SK-N-SH (cell line): Measurements from ENCODE around the gene PHF21B. TPM values are rescaled to one million over a fixed set of nuclear protein-coding genes. Genes with fewer than 3 reads are reported as not detected.

Experiments
- CTCF ChIA-PET: fragments of 300-600, 350-600 bp; formaldehyde crosslinking; extraction: SDS; loops from one replicate; lab custom pipeline; 2021; lab: Yijun Ruan, JAX
- POLR2A ChIA-PET: fragments of 350-600 bp; sonication (Branson Sonifier 250); formaldehyde crosslinking; extraction: SDS; loops from one replicate; lab custom pipeline; 2020; ENCODE audit warnings: antibody characterized with exemption, inconsistent platforms; lab: Yijun Ruan, JAX
- DNase-seq: peaks from one replicate; pipeline ENCODE4 v3.0.0; 2012
- H2AFZ ChIP-seq: fragments of 200-600 bp; sonication (generic); 2 replicates; pipeline ENCODE4 v1.8.1; 2016; ENCODE audit warnings: antibody characterized with exemption, mild to moderate bottlenecking, low read depth
- H3F3A ChIP-seq: fragments of 200-600 bp; sonication (generic); replicated peaks from 2 replicates; pipeline ENCODE3; 2016; ENCODE audit warnings: antibody characterized with exemption, mild to moderate bottlenecking; ENCODE audit not compliant: insufficient read depth
- H3K27ac ChIP-seq, 2 experiments: fragments of 200-500 bp in 1 of 2; fragments of 200-600 bp in 1 of 2; sonication (Bioruptor generic) in 1 of 2; sonication (generic), shearing (Covaris generic) in 1 of 2; 2 replicates each; pipeline versions ENCODE4 v1.5.1 to v1.6.1; 2014 to 2016; ENCODE audit warnings: low read depth in 2 of 2, inconsistent platforms in 1 of 2, low read length in 1 of 2, mild to moderate bottlenecking in 1 of 2, mixed read lengths in 1 of 2
- H3K27me3 ChIP-seq: fragments of 200-600 bp; sonication (generic), shearing (Covaris generic); 2 replicates; pipeline ENCODE4 v1.6.1; 2016; ENCODE audit warnings: mixed run types; ENCODE audit not compliant: insufficient read depth
- H3K36me3 ChIP-seq, 2 experiments: fragments of 200-500 bp in 1 of 2; fragments of 200-600 bp in 1 of 2; sonication (Bioruptor generic) in 1 of 2; sonication (generic) in 1 of 2; replicated peaks in 1 of 2; 2 replicates each; pipeline versions ENCODE3 to v1.5.1; 2014 to 2016; ENCODE audit warnings: low read length in 1 of 2, mild to moderate bottlenecking in 1 of 2; ENCODE audit not compliant: insufficient read depth in 2 of 2, control insufficient read depth in 1 of 2
- H3K4me1 ChIP-seq, 2 experiments: fragments of 200-500 bp in 1 of 2; fragments of 200-600 bp in 1 of 2; sonication (Bioruptor generic) in 1 of 2; sonication (generic), shearing (Covaris generic) in 1 of 2; 2 replicates each; pipeline versions ENCODE4 v1.5.1 to v1.6.1; 2014 to 2016; ENCODE audit warnings: low read depth in 1 of 2, low read length in 1 of 2, mixed run types in 1 of 2; ENCODE audit not compliant: insufficient read depth in 2 of 2, control insufficient read depth in 1 of 2
- H3K4me2 ChIP-seq: fragments of 200-600 bp; sonication (generic), shearing (Covaris generic); 2 replicates; pipeline ENCODE4 v1.6.1; 2017; ENCODE audit warnings: mixed run types
- H3K4me3 ChIP-seq, 2 experiments: fragments of 200-500 bp in 1 of 2; fragments of 200-600 bp in 1 of 2; sonication (Bioruptor generic) in 1 of 2; sonication (generic), shearing (Covaris generic) in 1 of 2; 2 replicates each; pipeline versions ENCODE4 v1.5.1 to v1.8.1; 2014 to 2016; ENCODE audit warnings: low read depth in 2 of 2, inconsistent platforms in 1 of 2, low read length in 1 of 2, mild to moderate bottlenecking in 1 of 2, mixed read lengths in 1 of 2, moderate library complexity in 1 of 2
- H3K79me2 ChIP-seq: fragments of 200-600 bp; sonication (generic); 2 replicates; pipeline ENCODE4 v1.8.1; 2017; ENCODE audit warnings: mild to moderate bottlenecking; ENCODE audit not compliant: insufficient read depth
- H3K9ac ChIP-seq: fragments of 200-600 bp; sonication (generic); 2 replicates; pipeline ENCODE4 v1.6.1; 2017; ENCODE audit warnings: mixed run types
- H3K9me2 ChIP-seq: fragments of 200-600 bp; sonication (generic); 2 replicates; pipeline ENCODE4 v1.6.1; 2017; ENCODE audit warnings: mixed run types
- H3K9me3 ChIP-seq: fragments of 200-600 bp; sonication (generic); 2 replicates; pipeline ENCODE4 v1.6.1; 2017; ENCODE audit warnings: mixed run types, mild to moderate bottlenecking, moderate library complexity
- H4K20me1 ChIP-seq: fragments of 200-600 bp; sonication (generic); 2 replicates; pipeline ENCODE4 v1.6.1; 2017; ENCODE audit warnings: mild to moderate bottlenecking, mixed run types; ENCODE audit not compliant: insufficient read depth
- CHD2 ChIP-seq: fragments of 150-350 bp; IDR thresholded peaks from 2 replicates; pipeline ENCODE4 v1.6.1; 2018; ENCODE audit warnings: low read length; ENCODE audit not compliant: partially characterized antibody
- EP300 ChIP-seq, 2 experiments: IDR thresholded peaks; 2 replicates each; pipeline versions ENCODE4 v1.4.0 to v1.6.1; 2012; ENCODE audit warnings: borderline replicate concordance in 1 of 2, low read depth in 1 of 2, low read length in 1 of 2
- EZH2phosphoT487 ChIP-seq: fragments of 200-600 bp; sonication (generic); IDR thresholded peaks from 2 replicates; pipeline ENCODE4 v1.6.1; 2017; ENCODE audit warnings: low read depth, mixed run types, mild to moderate bottlenecking, antibody characterized with exemption, moderate library complexity, borderline replicate concordance
- FOSL2 ChIP-seq: IDR thresholded peaks from 2 replicates; pipeline ENCODE4 v1.4.0; 2012; ENCODE audit warnings: low read depth, mild to moderate bottlenecking, moderate library complexity, borderline replicate concordance
- FOXJ3 ChIP-seq: sonication (generic); formaldehyde crosslinking; IDR thresholded peaks from 2 replicates; pipeline ENCODE4 v1.5.1; 2020; ENCODE audit warnings: mild to moderate bottlenecking, missing genetic modification reagents
- FOXM1 ChIP-seq: IDR thresholded peaks from 2 replicates; pipeline ENCODE4 v1.4.0; 2012; ENCODE audit warnings: low read depth, mild to moderate bottlenecking
- GATA2 ChIP-seq: sonication (generic); formaldehyde crosslinking; IDR thresholded peaks from 2 replicates; pipeline ENCODE4 v1.5.0; 2020; ENCODE audit warnings: mild to moderate bottlenecking, missing genetic modification reagents
- JUND ChIP-seq: IDR thresholded peaks from 2 replicates; pipeline ENCODE4 v1.4.0; 2012
- MEF2A ChIP-seq: IDR thresholded peaks from 2 replicates; pipeline ENCODE4 v1.4.0; 2012; ENCODE audit warnings: low read depth, borderline replicate concordance
- MXI1 ChIP-seq: IDR thresholded peaks from 2 replicates; pipeline ENCODE4 v1.6.1; 2012; ENCODE audit warnings: mild to moderate bottlenecking, low read depth, low read length, improper control_type of control experiment
- NFIC ChIP-seq: IDR thresholded peaks from 2 replicates; pipeline ENCODE4 v1.4.0; 2012; ENCODE audit warnings: borderline replicate concordance
- NRF1 ChIP-seq: IDR thresholded peaks from 2 replicates; pipeline ENCODE4 v1.6.1; 2012; ENCODE audit warnings: low read depth, mild to moderate bottlenecking, low read length
- POLR2AphosphoS5 ChIP-seq: IDR thresholded peaks from 2 replicates; pipeline ENCODE4 v1.6.1; 2012; ENCODE audit warnings: low read depth, low read length
- RAD21 ChIP-seq: IDR thresholded peaks from 2 replicates; pipeline ENCODE4 v1.6.1; 2012; ENCODE audit warnings: mild to moderate bottlenecking, low read length
- RCOR1 ChIP-seq: fragments of 150-350 bp; IDR thresholded peaks from 2 replicates; pipeline ENCODE4 v1.6.1; 2017; ENCODE audit warnings: antibody characterized with exemption, low read length
- RXRA ChIP-seq: IDR thresholded peaks from 2 replicates; pipeline ENCODE4 v1.4.0; 2012; ENCODE audit warnings: low read depth, mild to moderate bottlenecking, borderline replicate concordance
- SIN3A ChIP-seq: IDR thresholded peaks from 2 replicates; pipeline ENCODE4 v1.6.1; 2012; ENCODE audit warnings: low read depth, mild to moderate bottlenecking, low read length, moderate library complexity, borderline replicate concordance
- SMC3 ChIP-seq: IDR thresholded peaks from 2 replicates; pipeline ENCODE4 v1.6.1; 2012; ENCODE audit warnings: low read depth, low read length, improper control_type of control experiment
- TAF1 ChIP-seq: IDR thresholded peaks from 2 replicates; pipeline ENCODE4 v1.6.1; 2012; ENCODE audit warnings: low read depth, mild to moderate bottlenecking, low read length, moderate library complexity, borderline replicate concordance
- TCF12 ChIP-seq: IDR thresholded peaks from 2 replicates; pipeline ENCODE4 v1.4.0; 2012
- TEAD4 ChIP-seq: IDR thresholded peaks from 2 replicates; pipeline ENCODE4 v1.4.0; 2012; ENCODE audit warnings: mild to moderate bottlenecking, borderline replicate concordance; ENCODE audit not compliant: insufficient read depth
- YY1 ChIP-seq: IDR thresholded peaks from 2 replicates; pipeline ENCODE4 v1.4.0; 2012; ENCODE audit warnings: low read depth, mild to moderate bottlenecking
- WGBS: methylation state at CpG from one replicate; pipeline ENCODE4 v1.1.6; 2017; ENCODE audit warnings: low lambda C conversion rate; 5-methylcytosine and 5-hydroxymethylcytosine counted together
- polyA plus RNA-seq, 3 experiments: library from polyadenylated mRNA; depleted of rRNA; stranded (reverse); fragments of >200 nt; gene quantifications; 2 replicates each; pipeline ENCODE4 v1.2.3, GENCODE V29; 2012
- TF ChIP-seq, protein P1 (sequence below): fragments of 200-600 bp; sonication (generic); IDR thresholded peaks from 2 replicates; pipeline ENCODE4 v1.6.1; 2017; ENCODE audit warnings: antibody characterized with exemption, mild to moderate bottlenecking, moderate library complexity
- TF ChIP-seq, protein P2 (sequence below): IDR thresholded peaks from 2 replicates; pipeline ENCODE4 v1.4.0; 2012; ENCODE audit warnings: low read depth, borderline replicate concordance

The PHF21B gene
- polyA plus RNA-seq, 1 of the 3 experiments (the other 2 are of a cell fraction): 0.76 TPM

DNA sequence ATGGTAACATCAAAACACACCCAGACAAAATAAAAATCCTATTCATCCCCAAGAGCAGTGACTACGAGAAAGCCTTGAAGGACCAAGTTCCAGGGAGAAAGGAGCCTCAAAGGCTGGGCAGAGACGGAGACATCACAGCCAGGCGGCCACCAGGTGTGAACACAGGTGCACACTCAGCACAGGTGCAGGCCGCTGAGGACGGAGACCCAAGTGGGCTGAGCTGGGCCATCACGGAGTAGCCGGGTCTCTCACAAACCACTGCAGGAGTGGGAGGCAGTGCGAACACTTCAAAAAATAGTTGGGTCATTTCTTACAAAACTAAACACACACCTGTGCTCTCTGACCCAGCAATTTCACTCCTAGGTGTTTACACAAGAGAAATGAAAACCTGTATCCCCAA lies 72.6 kb downstream of the PHF21B start:
- Histone ChIP-seq H3K9me2 (no peaks in the 10 kb centered on the region), H3K4me3 (no peak overlapping the region), H3K27me3 (no peaks in the 10 kb centered on the region), H3K4me1 (peaks cover 0 to 45% of the 10 kb centered on the region in 2 experiments; a peak in 1 of 4 replicates), H4K20me1 (no peaks in the 10 kb centered on the region), H3K4me2 (no peak overlapping the region), H3K79me2 (no peaks in the 10 kb centered on the region), H3K9me3 (no peaks in the 10 kb centered on the region), H3K27ac (no peak overlapping the region)
- CTCF ChIA-PET: no interaction called here
- TF ChIP-seq TCF12: no peak
- no peak for TF ChIP-seq SMC3
- no peak for TF ChIP-seq EP300 (IDR thresholded peaks at IDR 0.05; ENCODE audit: borderline replicate concordance in 1 of 2, low read depth in 1 of 2, low read length in 1 of 2)
- no peak for TF ChIP-seq MEF2A
- TF ChIP-seq TEAD4: no peak
- no peak for TF ChIP-seq MXI1
- no peak for TF ChIP-seq FOSL2
- TF ChIP-seq, protein P1, sequence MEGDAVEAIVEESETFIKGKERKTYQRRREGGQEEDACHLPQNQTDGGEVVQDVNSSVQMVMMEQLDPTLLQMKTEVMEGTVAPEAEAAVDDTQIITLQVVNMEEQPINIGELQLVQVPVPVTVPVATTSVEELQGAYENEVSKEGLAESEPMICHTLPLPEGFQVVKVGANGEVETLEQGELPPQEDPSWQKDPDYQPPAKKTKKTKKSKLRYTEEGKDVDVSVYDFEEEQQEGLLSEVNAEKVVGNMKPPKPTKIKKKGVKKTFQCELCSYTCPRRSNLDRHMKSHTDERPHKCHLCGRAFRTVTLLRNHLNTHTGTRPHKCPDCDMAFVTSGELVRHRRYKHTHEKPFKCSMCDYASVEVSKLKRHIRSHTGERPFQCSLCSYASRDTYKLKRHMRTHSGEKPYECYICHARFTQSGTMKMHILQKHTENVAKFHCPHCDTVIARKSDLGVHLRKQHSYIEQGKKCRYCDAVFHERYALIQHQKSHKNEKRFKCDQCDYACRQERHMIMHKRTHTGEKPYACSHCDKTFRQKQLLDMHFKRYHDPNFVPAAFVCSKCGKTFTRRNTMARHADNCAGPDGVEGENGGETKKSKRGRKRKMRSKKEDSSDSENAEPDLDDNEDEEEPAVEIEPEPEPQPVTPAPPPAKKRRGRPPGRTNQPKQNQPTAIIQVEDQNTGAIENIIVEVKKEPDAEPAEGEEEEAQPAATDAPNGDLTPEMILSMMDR: no peak
- TF ChIP-seq GATA2: no peak
- TF ChIP-seq JUND: no peak
- TF ChIP-seq EZH2phosphoT487: no peak
- TF ChIP-seq RCOR1: no peak
- TF ChIP-seq RXRA: no peak
- no peak for TF ChIP-seq FOXM1
- TF ChIP-seq, protein P2, sequence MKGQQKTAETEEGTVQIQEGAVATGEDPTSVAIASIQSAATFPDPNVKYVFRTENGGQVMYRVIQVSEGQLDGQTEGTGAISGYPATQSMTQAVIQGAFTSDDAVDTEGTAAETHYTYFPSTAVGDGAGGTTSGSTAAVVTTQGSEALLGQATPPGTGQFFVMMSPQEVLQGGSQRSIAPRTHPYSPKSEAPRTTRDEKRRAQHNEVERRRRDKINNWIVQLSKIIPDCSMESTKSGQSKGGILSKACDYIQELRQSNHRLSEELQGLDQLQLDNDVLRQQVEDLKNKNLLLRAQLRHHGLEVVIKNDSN: no peak
- no peak for TF ChIP-seq NRF1
- TF ChIP-seq, all 33 proteins: peak for 0
- Histone ChIP-seq H2AFZ (no peak overlapping the region), H3F3A (no peaks in the 10 kb centered on the region), H3K9ac (no peak overlapping the region), H3K36me3 (no peaks in the 10 kb centered on the region)
- DNase-seq: no peak
- POLR2A ChIA-PET: interaction anchor here (0.6 kb wide), 1 partner anchor 1139 kb away, joined by 3 read pairs; no protein-coding TSS in a partner anchor
- WGBS: 56% methylated on average over 7 of the region's 8 CpGs

DNA sequence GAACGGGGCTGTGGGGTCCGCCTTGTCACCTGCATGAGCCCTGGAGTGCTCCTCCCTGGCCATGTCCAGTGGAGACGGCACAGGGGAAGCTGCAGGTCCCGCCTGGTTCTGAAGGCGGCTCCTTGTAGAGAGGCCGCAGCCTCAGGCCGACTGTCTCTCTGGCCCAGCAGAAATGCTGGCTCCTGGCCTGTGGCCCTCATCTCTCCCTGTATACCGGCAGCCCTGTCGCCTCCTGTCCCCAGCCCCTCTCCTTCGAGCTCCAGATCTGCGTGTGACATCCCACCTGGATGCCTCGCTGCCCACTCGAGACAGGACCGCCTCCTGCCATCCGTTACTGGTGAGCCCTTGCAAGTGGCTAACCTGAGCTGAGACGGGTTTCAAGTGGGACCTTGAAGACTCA lies 73.6 kb downstream of the PHF21B start:
- Histone ChIP-seq H3F3A (no peaks in the 10 kb centered on the region), H3K4me2 (no peak overlapping the region), H2AFZ (no peak overlapping the region), H3K9me2 (no peaks in the 10 kb centered on the region), H3K79me2 (no peaks in the 10 kb centered on the region), H3K9ac (no peak overlapping the region), H3K4me1 (peaks cover 0 to 44% of the 10 kb centered on the region in 2 experiments; a peak in 1 of 4 replicates), H3K27ac (no peak overlapping the region; a peak in 1 of 4 replicates), H3K4me3 (no peak overlapping the region), H3K36me3 (no peaks in the 10 kb centered on the region), H4K20me1 (no peaks in the 10 kb centered on the region), H3K9me3 (no peaks in the 10 kb centered on the region), H3K27me3 (no peaks in the 10 kb centered on the region)
- POLR2A ChIA-PET: no interaction called here
- CTCF ChIA-PET: interaction anchor here (1.0 to 2.1 kb wide), 3 partner anchors 17 to 40 kb away, joined by 3 to 5 read pairs (median 3); no protein-coding TSS in a partner anchor
- WGBS: 57% methylated on average over 8 of the region's 16 CpGs
- DNase-seq: no peak
- no peak for TF ChIP-seq MEF2A
- TF ChIP-seq, protein P1: no peak
- no peak for TF ChIP-seq TEAD4
- TF ChIP-seq TAF1: no peak
- TF ChIP-seq NFIC: no peak
- no peak for TF ChIP-seq EZH2phosphoT487
- no peak for TF ChIP-seq FOSL2
- TF ChIP-seq CHD2: no peak
- TF ChIP-seq RXRA: no peak
- TF ChIP-seq YY1: no peak
- no peak for TF ChIP-seq RAD21
- TF ChIP-seq, protein P2: no peak
- TF ChIP-seq EP300 (IDR thresholded peaks at IDR 0.05; ENCODE audit: borderline replicate concordance in 1 of 2, low read depth in 1 of 2, low read length in 1 of 2): no peak
- TF ChIP-seq SIN3A: no peak
- TF ChIP-seq FOXJ3 (CRISPR knock-in tag): no peak
- no peak for TF ChIP-seq POLR2AphosphoS5
